HG03039 (cell line): ENCODE results near the gene C4A.
"Not testable (repeated sequence)": the region's sequence is repeated elsewhere in the genome, so short reads cannot be mapped to it uniquely, and the experiment has no call there.

Experiments used
- ATAC-seq: cut with Tn5 transposase; IDR thresholded peaks from one replicate; pipeline ENCODE4 v1.9.1; 2021; ENCODE audit warnings: mild to moderate bottlenecking, moderate library complexity; ENCODE audit not compliant: unreplicated experiment

Gene C4A

GRCh38 chr6:31978831-31979230, 3.0 kb upstream of the C4A start:
- ATAC-seq = no peak

DNA sequence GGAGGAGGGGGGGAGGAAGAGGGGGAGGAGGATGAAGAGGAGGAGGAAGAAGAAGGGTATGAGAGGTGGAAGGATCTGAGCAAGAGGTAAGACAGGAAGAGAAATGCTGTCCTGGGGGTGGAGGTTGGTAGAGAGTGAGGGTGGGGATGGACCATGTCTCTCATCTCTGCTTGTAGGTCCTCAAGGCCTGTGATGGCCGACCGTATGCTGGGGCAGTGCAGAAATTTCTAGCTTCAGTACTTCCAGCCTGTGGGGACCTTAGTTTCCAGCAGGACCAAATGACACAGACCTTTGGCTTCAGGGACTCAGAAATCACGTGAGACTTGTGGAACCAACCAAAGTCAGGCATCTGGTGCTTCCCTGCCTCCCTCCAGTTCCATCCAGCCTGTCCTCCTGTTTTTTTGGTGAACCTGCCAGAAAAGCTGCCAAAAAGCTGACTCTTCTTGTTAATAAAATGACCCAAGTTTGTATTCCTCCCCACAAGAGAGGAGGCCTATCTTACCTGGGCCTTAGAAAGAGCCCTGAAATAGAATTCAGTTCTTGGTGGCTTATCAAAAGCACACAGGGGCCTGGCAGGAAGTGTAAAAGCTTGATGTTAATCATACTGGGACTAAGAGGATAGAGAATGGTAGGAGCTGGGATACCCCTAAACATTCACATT, 2.5 kb upstream of the C4A start:
- no peak for ATAC-seq

DNA sequence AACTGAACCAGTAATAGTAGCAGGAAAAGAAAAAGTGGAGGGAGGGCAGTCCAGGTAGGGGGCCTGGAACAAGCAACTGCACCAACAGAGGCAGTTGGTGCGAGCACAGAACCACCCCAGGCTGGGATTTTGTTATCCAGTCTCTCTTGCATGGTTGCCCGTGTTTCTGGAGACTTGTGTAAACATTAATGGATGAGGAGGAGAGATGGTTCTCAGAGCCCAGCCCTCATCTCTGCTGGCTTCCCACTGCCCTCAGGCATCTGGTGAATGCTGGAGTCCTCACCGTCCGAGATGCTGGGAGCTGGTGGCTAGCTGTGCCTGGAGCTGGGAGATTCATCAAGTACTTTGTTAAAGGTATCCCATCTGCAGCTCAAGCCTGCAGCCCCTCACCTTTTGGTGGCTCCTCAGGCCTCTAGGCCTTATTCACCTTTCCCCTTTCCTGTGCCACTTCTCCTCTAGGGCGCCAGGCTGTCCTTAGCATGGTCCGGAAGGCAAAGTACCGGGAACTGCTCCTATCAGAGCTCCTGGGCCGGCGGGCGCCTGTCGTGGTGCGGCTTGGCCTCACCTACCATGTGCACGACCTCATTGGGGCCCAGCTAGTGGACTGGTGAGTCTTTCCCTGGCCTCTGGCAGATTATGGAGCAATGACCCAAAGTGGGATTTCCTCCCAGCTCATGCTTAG, 1.5 kb upstream of the C4A start:
- ATAC-seq = not testable (repeated sequence)

DNA sequence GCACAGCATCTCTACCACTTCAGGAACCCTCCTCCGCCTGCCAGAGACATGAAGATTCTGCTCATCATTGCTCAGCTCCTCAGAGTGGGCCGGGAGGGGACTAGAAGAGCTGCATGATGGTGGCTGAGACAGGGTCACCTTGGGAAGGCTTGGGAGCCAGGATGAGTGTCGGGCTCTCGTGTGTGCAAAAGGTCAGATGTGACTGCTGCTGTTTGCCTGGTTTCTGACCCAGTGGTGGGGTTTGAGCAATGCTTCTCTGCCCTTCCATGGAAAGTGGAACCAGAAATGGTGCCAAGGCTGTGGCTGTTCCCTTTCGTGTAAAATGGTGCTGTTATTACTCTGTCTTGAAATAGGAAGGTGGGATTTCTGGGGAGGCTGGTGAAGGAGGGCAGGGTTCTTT, 859 bp upstream of the C4A start:
- not testable (repeated sequence) for ATAC-seq

DNA sequence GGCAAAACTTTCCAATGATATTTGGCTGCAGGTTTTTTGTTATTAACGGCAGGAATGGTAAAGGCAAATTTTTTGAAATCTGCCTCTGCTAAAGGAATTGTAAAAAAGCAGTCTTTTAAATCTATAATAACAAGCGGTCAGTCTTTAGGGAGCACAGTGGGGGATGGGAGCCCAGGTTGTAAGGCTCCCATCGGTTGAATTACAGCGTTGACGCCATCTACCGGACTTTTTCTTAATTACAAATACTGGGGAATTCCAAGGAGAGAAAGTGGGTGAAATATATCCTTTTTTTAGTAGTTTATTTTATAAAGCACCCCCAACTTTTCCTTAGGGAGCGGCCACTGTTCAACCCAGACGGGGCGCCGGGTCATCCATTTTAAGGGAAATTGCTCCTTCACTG, 7.5 kb downstream of the C4A start:
- ATAC-seq = not testable (repeated sequence)

GRCh38 chr6:31994421-31994820, 12.6 kb downstream of the C4A start:
- not testable (repeated sequence) for ATAC-seq

DNA sequence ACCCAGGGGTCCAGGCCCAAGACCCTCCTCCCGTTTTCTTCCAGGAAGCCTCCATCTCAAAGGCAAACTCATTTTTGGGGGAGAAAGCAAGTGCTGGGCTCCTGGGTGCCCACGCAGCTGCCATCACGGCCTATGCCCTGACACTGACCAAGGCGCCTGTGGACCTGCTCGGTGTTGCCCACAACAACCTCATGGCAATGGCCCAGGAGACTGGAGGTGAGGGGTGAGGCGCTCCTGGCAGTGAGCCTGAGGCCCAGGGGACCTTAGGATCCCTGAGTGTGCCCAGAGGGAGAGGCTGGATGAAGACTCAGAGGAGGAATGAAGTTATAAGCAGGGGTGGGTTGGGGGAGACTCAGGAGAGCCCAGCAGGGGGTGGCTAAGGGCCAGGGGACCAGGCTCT, 14.5 kb downstream of the C4A start:
- ATAC-seq = not testable (repeated sequence)

DNA sequence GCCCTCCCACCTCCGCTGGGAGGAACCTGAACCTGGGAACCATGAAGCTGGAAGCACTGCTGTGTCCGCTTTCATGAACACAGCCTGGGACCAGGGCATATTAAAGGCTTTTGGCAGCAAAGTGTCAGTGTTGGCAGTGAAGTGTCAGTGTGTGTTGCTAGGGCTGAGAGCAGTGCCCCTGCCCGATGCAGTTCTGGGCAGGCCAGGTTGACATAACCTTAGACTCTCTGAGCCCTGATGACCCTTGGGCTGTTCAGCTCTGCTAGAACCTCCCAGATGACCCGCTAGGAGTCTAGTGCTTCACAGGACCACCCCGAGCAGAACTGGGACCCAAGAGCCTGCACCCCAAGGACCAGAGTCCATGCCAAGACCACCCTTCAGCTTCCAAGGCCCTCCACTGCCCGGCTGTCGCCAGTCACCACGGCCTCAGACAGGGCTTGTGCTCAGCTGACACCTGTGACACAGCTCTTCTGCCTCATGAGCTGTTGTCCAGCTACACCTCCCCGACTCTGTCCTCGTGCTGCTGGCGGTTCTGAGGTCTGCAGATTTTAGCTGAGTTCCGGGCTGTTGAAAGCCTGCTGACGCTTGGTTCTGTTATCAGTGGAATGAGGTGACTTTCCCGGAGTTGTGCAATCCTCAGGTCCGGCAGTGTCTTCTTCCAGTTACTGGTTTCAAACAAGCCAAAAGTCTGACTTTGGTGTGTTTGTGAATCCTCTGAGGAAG, 20.9 kb downstream of the C4A start:
- not testable (repeated sequence) for ATAC-seq

- ATAC-seq = not testable (repeated sequence)
These were observed 21.4 kb downstream of the C4A start for GRCh38 chr6:32003301-32003700.

DNA sequence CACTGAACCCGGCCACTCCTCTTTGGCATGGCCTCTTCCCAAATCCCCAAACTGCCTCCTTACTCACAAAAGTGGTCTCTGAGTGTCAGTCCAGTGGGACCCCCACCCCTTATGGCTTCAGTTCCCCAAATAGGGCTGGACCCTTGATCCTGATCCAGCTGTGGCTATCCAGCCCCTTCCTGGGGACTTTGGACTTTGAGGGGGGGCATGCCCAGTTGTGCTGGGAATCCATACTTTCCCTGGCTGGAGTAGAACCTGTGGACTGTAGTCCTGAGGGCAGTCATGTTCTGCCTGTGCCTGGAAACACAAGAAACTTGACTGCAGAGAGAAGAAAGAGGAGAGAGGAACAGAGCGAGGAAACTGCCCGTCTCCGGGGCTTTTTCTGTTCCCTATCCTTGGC, 22.5 kb downstream of the C4A start:
- ATAC-seq = not testable (repeated sequence)

- ATAC-seq = not testable (repeated sequence)
These were observed 23.1 kb downstream of the C4A start for GRCh38 chr6:32004864-32005537.

GRCh38 chr6:32005538-32005880, 23.7 kb downstream of the C4A start:
- ATAC-seq = not testable (repeated sequence)

DNA sequence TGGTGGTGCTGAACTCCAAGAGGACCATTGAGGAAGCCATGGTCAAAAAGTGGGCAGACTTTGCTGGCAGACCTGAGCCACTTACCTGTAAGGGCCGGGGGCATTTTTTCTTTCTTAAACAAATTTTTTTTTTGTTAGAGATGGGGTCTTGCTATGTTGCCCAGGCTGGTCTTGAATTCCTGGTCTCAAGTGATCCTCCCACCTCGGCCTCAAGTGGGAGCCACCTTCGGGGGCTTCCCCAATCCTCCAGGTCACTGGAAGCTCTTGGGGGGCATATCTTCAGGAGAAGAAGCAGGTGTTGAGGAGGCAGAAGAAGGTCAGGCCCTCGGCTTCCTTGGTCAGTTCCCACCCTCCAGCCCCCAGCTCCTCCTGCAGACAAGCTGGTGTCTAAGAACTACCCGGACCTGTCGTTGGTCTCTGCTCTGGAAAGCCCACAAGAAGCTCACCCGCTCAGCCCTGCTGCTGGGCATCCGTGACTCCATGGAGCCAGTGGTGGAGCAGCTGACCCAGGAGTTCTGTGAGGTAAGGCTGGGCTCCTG, 24.2 kb downstream of the C4A start:
- ATAC-seq = not testable (repeated sequence)

DNA sequence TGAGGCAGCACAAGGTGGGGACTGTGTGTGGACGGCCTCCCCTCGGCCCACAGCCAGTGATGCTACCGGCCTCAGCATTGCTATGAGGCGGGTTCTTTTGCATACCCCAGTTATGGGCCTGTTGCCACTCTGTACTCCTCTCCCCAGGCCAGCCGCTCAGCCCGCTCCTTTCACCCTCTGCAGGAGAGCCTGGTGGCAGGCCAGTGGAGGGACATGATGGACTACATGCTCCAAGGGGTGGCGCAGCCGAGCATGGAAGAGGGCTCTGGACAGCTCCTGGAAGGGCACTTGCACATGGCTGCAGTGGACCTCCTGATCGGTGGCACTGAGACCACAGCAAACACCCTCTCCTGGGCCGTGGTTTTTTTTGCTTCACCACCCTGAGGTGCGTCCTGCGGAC, 25.2 kb downstream of the C4A start:
- ATAC-seq = not testable (repeated sequence)

- ATAC-seq = not testable (repeated sequence)
These were observed 26.2 kb downstream of the C4A start for GRCh38 chr6:32008037-32008436.

DNA sequence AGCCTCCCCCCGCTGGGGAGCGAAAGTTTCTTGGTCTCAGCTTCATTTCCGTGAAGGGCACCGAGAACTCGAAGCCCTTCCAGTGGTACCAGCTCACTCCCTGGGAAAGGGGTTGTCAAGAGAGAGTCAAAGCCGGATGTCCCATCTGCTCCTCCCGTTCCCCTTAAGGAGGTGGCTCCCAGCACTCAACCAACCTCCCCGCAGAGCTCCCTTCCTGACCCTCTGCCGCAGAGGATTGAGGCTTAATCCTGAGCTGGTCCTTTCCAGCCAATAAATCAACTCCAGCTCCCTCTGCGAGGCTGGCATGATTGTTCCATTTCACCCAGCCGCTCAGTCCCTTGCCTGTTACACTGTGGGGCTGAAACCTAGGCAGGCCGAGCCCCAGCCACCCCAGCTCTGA, 26.8 kb downstream of the C4A start:
- ATAC-seq = not testable (repeated sequence)

GRCh38 chr6:32009537-32009936, 27.7 kb downstream of the C4A start:
- ATAC-seq = not testable (repeated sequence)

DNA sequence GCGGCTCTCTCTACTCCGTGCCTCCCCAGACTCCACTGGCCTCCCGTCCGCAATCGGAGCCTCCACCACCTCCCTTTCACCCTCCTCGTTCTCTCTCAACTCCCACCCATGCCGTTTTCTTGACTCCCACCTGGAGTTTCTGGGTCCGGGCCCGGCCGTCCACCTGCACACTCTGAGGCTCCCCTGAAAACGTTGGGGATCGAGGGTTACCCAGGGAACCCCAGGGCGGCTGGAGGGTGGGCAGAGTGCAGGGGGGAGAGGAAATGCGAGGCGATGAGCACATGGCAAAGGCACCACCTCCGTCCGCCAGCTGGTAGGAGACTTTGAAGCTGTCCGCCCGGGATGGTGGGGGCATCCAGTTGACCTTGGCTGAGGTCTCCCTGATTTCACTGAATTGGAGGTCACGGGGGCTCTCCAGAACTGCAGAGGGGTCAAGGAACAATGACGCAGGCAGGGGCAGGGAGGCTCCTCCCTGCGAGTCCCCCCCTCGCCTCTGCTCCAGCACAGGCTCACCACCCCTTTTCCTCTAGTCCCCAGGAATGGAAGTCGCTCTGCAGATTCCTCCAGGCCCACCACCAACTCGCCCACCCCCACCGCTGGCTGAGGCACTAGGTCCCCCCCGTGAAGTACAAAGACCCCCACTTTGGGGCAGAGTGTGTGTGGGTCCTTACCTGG, 29.1 kb downstream of the C4A start:
- ATAC-seq = not testable (repeated sequence)

- ATAC-seq = not testable (repeated sequence)
These were observed 31.2 kb downstream of the C4A start for GRCh38 chr6:32012941-32013617.

DNA sequence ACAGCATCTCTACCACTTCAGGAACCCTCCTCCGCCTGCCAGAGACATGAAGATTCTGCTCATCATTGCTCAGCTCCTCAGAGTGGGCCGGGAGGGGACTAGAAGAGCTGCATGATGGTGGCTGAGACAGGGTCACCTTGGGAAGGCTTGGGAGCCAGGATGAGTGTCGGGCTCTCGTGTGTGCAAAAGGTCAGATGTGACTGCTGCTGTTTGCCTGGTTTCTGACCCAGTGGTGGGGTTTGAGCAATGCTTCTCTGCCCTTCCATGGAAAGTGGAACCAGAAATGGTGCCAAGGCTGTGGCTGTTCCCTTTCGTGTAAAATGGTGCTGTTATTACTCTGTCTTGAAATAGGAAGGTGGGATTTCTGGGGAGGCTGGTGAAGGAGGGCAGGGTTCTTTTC, 31.9 kb downstream of the C4A start:
- not testable (repeated sequence) for ATAC-seq
